ENCODE data around the gene UGT3A1. TPM values are rescaled to one million over a fixed set of nuclear protein-coding genes. Genes with fewer than 3 reads are reported as not detected.

Gene UGT3A1
- total RNA-seq, 4 donors from 2014 or later = not detected

- ATAC-seq = no peak
- H3K9me3 ChIP-seq = no peaks in the 10 kb centered on the region
- no peaks in the 10 kb centered on the region for H3K4me1 ChIP-seq
- H3K27ac ChIP-seq = no peak overlapping the region
- H3K36me3 ChIP-seq = no peaks in the 10 kb centered on the region
- peaks cover 13% of the 10 kb centered on the region for H3K27me3 ChIP-seq
- WGBS, 2 donors (ENCODE audit: low coverage in 1 of 2) = 65 to 73% methylated on average over 4 to 5 of the region's 5 CpGs
- TF ChIP-seq EP300 (IDR thresholded peaks at IDR 0.05) = no peak
- no peak for TF ChIP-seq POLR2AphosphoS5 (IDR thresholded peaks at IDR 0.05)
- TF ChIP-seq CTCF (IDR thresholded peaks at IDR 0.05) = no peak
- no peak for TF ChIP-seq POLR2A (IDR thresholded peaks at IDR 0.05)
- H3K4me3 ChIP-seq = no peak overlapping the region
Observed at GRCh38 chr5:35947085-35947484, 44.1 kb downstream of the UGT3A1 start.

GRCh38 chr5:35939639-35940038 is 51.6 kb downstream of the UGT3A1 start:
- Histone ChIP-seq H3K4me3 (no peak overlapping the region), H3K27me3 (no peaks in the 10 kb centered on the region), H3K9me3 (no peaks in the 10 kb centered on the region), H3K27ac (no peak overlapping the region), H3K4me1 (peaks cover 0 to 10% (median 0%) of the 10 kb centered on the region in 3 donors), H3K36me3 (no peaks in the 10 kb centered on the region)
- TF ChIP-seq EP300 (IDR thresholded peaks at IDR 0.05) = no peak
- no peak for TF ChIP-seq CTCF (IDR thresholded peaks at IDR 0.05)
- no peak for TF ChIP-seq POLR2AphosphoS5 (IDR thresholded peaks at IDR 0.05)
- TF ChIP-seq POLR2A (IDR thresholded peaks at IDR 0.05) = no peak
- 61 to 63% methylated on average over 3 of the region's 3 CpGs for WGBS, 2 donors (ENCODE audit: low coverage in 1 of 2)
- no peak for ATAC-seq

- Histone ChIP-seq H3K4me1 (peaks cover 0 to 10% (median 0%) of the 10 kb centered on the region in 3 donors), H3K27me3 (no peaks in the 10 kb centered on the region), H3K27ac (no peak within 1 kb of the TSS), H3K4me3 (no peak within 1 kb of the TSS), H3K36me3 (no peaks in the 10 kb centered on the region), H3K9me3 (no peaks in the 10 kb centered on the region)
- WGBS, 2 donors (ENCODE audit: low coverage in 1 of 2) = 48 to 57% methylated on average over 2 of the region's 2 CpGs
- no peak for ATAC-seq
- TF ChIP-seq CTCF (IDR thresholded peaks at IDR 0.05) = no peak
Observed at GRCh38 chr5:35938568-35939227, 52.5 kb downstream of the UGT3A1 start, which contains the start of gene CAPSL. Gene CAPSL (minus strand): TSS chr5:35938622. CDS start chr5:35921120, 17,502 bp downstream.

- Histone ChIP-seq H3K27me3 (peaks cover 65% of the 10 kb centered on the region), H3K4me1 (peaks cover 0 to 14% (median 7%) of the 10 kb centered on the region in 3 donors), H3K9me3 (no peaks in the 10 kb centered on the region), H3K4me3 (no peak overlapping the region), H3K27ac (no peak overlapping the region), H3K36me3 (no peaks in the 10 kb centered on the region)
- ATAC-seq = peak; percentile 54
- 23 to 29% methylated on average over 1 to 8 of the region's 13 CpGs for WGBS, 2 donors (ENCODE audit: low coverage in 1 of 2)
- TF ChIP-seq EP300 (IDR thresholded peaks at IDR 0.05) = no peak
- no peak for TF ChIP-seq POLR2AphosphoS5 (IDR thresholded peaks at IDR 0.05)
- TF ChIP-seq CTCF (IDR thresholded peaks at IDR 0.05) = peak; percentile 80 to 81 (median 80)
Observed at GRCh38 chr5:35926389-35927051, 64.7 kb downstream of the UGT3A1 start.
